Endometrial microvascular endothelial cells (primary cell): ENCODE measurements around the gene BEGAIN. TPM values are rescaled to one million over a fixed set of nuclear protein-coding genes. Genes with fewer than 3 reads are reported as not detected.

Source experiments
- in situ Hi-C: cut with HindIII; loops from 2 replicates; pipeline ENCODE4 v1.10.0; 2017; ENCODE audit warnings: low sequenced_read_pairs, low pct_unique_long_range_greater_than_20kb; ENCODE audit errors: inconsistent ontology term
- total RNA-seq: library from RNA; depleted of rRNA; stranded (reverse); fragments of >200 nt; gene quantifications from one replicate; pipeline ENCODE4 v1.2.3, GENCODE V29; 2015; ENCODE audit errors: inconsistent ontology term

The BEGAIN gene
- total RNA-seq, 1 donor from 2014 or later = not detected

DNA sequence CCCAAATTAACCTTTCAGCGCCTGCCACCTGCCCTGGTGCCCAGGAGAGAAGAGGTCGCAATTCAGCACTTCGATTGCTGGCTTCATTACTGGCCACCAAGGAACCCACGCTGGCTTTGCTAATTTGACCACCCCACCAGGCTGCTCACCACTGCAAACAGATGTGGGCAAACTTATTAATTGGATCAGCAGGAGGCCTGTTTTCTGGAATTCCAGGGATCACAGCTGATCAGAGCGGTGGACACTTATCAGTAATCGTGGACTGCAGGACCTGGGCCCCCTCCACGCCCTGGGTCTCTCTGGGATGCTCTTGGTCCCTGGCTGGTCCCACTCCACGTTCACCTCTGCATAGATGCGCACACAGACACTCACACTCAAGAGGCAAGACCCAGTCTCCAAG lies 27.8 kb downstream of the BEGAIN start:
- in situ Hi-C loops = no loop called here

DNA sequence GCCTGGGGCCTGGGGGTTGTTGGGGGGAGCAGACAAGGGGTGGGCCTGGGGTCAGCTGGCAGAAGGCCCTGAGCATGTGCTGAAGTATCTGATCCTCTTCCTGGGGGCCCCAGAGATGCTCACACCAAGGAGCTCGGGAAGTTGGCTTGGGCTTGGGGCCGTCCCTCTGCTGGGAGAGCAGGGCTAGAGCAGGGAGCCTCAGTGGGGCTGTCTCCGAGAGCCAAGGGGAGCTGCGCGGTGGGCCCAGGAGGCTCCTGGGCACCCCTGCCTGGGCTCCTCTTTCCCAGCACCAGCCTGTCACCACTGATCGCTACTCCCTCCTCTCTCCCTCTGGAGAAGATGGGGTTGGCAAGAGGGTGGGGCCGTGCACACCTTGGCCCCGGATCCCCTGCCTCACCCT lies 28.3 kb downstream of the BEGAIN start:
- in situ Hi-C loops = no loop called here

DNA sequence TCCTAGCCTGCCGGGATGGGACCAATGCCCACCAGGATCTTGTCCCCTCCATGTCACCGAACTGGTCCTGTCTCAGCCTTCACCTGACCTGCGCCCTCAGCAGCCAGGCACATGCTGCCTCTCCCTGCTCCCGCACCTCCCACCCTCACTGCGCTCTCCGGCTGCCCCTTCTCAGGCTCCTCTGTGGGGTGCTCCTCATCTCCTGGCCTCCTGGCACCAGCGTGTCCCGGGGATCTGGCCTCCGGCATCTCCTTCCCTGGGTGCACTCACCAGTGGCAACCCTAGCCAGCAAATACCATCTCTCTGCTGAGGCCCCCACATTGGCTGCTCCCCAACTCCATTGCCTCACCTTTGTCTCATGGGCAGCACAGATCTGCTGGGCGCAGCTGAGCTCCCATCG lies 29.0 kb downstream of the BEGAIN start:
- in situ Hi-C loops = no loop called here

DNA sequence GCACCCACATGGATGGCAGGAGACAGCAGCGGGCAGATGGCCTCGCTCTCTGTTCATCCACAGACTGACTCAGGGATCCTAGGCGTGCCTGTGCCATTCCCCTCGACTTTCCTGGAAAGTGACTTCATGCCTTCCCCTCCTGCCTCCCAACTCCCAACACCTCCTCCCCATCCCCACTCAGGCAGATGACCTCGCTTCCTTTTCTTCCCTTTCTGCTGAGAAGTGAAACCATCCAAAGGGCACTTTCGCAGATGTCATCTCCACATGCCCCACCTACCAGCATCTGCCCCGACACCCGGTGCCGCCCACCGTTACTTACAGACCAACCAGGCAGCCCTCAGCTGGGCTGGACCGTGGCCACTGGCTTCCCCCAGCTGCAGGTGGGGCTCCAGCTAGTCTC lies 29.6 kb downstream of the BEGAIN start:
- in situ Hi-C loops = no loop called here

DNA sequence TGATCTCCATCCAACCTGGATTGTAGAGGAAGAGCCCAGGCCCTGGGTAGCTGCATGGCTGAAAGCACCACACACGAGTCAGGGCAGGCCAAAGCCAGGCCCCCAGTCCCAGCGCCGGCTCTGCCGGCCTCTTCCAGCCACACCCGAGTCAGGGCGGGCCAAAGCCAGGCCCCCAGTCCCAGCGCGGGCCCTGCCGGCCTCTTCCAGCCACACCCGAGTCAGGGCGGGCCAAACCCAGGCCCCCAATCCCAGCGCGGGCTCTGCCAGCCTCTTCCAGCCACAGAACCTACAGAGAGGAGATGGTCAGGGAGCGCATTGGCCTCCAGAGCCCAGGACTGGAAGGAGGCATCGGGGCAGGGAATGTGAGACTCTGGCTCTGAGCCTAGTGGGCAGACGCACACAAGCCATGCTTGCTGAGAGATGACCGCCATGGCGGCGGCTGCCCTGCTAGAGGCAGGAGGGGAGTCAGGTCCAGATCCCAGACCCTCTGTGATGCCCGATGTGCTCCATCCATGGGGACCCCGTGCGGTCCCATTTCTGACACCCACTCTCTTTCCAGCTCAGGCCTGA lies 30.2 kb downstream of the BEGAIN start:
- in situ Hi-C loops = no loop called here

DNA sequence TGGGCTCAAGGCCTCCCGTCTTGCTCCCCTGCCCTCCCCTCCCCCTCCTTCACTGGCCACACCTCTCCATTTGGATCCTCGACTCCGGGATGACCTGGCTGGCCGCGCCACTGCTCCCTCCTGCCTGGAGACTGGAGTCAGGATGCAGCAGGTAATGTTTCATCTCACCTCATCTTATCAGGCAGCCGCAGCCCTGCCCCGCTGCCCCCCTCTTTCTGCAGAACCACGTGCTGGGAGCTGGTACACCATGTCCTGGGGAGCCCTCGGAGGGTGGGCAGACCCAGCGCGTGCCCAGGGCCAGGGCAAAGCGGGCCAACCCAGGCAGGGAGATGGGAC lies 31.1 kb downstream of the BEGAIN start:
- in situ Hi-C loops = no loop called here

DNA sequence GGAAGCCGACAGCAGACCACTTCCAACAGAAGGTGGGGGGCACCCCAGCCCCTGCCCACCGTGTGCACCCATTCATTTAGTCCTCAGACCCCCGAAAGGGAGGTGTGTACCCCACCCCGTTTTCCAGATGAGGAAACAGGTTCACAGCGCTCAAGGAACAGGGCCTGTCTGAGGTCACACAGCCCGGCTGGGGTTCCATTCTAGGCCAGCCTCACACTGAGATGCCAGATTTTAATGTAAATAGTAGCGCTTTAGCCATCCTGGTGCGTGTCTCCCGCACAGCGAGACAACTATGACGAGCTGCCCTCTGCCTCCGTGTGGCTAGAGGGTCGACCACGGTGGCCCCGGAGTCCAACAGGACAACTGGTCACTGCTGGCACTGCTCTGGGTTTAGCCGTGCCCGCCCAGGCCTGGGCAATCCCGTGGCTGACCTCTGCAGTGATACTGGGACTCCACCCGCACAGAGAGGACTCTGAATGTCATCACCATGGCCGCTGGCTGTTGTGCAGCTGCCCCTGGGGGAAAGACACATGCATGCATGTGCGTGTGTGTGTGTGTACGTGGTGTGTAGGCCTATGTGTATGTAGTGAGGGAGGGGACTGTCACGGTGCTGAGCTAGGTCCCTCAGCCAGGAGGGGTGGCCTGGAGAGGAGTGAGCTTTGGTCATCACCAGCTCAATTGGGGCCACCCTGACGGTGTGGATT lies 31.6 kb downstream of the BEGAIN start:
- in situ Hi-C loops = no loop called here

DNA sequence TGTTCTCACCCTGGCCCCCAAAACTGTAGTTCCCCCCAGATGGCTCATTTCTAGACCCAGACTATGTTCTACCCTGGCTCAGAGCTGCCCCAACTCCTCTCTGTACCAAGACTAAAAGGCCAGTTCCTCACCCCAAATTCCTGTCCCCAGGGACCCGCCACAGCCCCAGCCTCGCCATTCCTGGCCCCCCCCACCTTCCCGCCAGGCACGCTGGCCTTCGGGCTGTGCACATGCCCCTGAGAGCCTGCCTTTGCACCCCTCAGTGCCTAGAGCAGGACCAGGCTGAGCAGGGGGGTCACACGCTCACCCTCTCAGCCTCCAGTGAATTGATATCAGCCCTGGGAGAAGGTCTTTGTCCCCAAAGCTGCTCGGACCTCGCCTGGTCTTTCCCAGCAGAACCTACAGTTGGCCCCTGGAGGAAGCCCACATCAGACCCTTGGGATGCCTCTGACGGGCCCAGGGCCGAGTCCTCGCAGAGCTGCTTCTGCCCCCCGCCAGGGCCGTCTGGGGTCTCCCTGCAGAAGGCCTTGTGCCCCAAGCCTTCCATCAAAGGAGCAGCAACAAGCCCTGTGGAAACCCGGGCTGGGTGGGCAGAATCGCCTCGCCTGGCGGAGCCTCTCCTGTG lies 32.4 kb downstream of the BEGAIN start:
- in situ Hi-C loops = no loop called here

DNA sequence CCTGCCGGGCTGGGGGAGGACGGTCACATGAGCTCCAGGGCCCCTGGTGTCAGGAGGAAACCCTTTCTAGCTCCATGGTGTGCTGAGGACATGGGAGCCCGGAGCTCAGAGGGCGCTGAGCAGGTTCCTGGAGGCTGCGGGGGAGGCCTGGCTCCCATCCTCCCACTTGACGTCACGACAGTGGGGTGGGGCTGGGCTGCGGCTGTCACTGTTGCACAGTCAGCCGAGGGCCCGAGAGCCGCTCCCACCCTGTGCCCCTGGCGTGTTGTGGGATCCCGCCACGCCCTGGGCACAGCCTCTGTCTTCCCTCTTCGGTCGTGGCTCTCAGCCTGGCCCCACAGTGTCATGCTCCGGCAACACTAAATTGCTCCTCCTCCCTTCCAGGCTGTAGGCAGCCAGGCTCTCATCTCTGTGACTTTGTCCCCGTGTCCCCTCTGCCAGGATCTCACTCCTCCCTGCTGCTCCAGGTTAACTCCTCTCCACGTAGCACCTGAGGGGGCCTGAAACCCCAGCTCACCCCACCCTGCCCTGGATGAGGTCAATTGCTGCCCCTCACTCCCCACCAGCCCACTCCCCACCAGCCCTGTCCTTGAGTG lies 33.0 kb downstream of the BEGAIN start:
- in situ Hi-C loops = no loop called here

DNA sequence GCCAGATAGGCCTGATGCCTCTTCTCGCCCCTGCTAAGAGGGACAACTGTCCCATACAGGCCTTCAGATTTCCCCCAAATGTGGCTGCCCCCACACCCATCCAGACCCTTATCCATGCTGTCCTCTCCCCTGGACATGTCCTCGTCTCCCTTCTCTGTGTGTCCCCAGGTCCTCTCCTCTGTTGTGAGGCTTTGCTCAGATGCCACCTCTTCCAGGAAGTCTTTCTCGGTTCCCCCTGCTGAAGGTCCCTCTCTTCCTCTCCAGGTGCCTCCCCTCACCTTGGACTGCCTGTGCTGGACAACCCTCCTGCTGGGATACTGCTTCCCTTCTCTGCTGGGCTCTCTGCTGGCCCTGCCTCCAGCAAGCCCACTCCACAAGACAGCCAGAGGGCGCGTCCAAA lies 33.7 kb downstream of the BEGAIN start:
- in situ Hi-C loops = no loop called here

DNA sequence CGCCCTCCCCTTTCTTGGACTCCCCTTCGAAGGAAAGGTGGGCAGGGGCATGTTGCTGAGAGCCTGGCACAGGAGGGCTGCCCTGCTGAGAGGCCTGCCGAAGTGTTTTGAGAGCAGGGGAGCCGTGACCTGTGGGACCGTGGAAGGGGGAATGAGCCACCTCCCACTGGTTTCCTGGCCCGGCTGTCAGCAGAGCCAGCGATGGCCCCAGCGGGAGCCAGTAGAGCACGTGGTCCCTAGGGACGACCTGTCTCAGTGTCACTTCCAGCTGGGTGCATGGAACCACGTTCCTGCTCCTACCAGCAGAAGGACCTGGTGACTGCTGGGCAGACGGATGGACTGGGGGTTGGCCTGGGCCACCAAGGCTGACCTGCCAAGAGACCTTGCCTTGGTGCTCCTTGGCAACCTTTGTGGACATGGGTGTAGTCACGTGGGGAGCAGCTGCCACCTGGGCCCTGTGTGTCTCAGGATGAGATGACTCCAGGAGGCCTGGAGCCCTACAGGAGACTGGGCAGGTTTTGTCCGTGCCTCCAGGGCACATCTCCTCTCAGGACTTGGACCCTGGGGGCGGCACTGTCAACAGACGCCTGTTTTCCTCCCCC lies 34.6 kb downstream of the BEGAIN start:
- in situ Hi-C loops = no loop called here

DNA sequence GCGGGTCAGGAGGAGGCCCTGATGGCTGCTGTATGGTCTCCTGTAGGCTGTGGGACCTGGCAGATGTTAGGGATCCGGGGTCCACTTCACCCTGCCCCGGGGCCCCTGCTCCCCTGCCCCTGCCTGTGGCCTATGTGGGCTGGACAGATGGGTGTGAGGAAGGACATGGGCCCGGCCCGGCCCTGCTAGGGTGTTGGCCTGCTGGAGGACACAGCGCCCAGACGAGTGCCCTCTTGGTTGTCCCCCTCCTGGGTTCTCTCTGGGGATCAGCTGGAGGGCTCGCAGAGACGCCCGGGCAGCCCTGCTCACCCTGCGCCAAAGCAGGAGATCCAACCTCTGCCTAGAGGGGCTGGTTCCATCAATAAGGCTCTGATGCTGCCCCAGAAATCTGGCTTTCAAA lies 36.2 kb downstream of the BEGAIN start:
- in situ Hi-C loops = no loop called here

DNA sequence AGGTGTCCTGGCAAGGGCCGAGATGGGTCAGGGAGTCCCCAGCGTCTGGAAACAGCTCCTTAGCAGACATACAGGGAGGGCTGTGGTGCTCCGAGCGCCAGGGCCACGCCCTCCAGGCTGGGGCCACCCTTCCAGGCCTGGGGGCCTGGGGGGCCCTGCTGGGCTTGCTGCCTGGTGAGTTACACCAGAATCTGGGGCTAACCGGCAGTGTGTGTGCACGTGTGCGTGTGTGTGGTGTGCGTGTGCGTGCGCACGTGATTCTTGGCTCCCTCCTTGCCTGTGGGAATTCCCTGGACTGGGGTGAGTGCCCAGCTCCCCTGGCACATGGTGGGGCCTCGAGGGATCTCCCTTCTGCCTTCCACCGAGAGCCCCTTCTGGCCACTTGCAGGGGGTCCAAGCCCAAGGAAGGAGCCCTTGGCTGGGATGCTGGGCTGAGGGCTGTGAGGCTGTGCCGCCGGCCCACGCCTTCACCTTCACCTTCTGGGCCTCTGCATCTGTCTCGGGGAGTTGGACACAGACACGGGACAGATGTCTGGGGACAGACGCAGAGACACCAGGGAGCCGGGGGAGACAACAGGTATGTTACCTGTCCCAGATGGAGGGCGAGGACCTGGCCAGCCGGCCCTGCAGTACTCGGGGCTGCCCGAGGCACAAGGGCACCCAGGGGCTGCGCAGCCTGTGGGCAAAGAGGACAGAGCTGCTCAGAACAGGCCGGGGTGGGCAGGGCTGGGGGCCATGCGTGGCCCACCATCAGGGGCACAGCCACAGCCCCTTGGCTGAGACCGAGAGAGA lies 37.2 kb downstream of the BEGAIN start:
- in situ Hi-C loops = no loop called here

DNA sequence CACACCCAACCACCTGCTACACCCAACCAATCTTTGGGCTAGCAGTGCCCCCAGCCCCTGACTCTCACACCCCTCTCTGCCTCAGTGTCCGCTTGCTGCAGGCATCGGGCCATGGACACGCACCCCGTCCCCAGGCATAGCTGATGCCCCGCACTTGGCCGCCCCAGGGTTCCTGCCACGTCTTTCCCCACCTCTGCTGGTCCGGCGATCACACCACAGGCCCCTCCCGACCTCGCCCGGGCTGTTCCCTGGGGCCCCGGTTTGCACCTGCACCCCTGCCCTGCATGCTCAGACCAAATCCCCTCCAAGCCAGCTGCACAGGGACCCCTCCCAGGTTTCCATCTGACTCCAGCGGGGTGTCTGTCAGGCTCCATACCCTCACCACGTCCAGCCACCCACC lies 38.3 kb downstream of the BEGAIN start:
- in situ Hi-C loops = no loop called here

DNA sequence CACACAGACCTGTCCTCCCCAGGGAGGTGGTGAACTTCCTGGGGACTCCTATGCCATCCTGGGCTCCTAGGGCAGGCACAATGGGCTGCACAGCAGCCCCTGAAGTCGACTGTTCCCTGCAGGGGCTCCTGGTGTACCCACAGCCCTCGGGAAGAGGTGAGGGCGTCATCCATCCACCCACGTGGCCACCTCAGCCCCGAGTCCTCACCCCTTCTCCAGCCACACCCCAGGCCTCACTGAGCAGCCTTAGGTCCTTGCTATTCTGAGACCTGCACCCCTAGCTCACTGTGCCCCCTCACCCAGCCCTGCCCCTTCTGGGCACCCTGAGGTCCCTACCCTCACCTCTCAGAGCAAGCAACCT lies 38.9 kb downstream of the BEGAIN start:
- in situ Hi-C loops = no loop called here

DNA sequence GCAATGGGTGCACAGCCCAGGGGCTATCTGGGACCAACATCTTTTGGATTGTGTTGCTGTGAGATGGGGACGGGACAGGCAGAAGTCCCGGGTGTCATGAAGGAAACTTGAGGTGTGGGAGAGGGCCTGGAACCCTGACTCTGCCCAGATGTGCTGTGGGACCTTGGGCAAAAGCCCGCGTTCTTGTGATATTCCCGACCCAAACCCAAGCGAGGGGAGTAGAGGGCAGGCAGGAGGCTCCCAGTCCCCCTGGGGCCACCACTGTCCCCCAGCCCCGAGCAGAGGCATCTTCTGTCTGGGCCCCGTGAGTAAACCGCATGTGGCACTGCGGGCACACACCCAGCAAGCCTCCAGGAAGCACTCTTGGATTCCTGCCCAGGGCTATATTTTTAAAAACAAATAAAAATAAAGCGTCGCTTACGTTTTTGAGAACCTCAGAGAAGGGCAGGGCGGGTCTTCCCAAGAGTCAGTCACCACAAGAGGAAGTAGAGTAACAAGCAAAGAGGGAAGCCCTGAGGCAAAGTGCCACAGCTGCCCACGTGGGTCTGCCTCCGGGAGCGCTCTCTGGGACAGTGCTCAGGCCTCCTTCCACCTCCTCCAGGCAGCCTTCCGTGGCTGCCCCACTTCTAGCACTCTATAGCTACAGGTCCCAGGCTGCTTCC lies 39.5 kb downstream of the BEGAIN start:
- in situ Hi-C loops = no loop called here

DNA sequence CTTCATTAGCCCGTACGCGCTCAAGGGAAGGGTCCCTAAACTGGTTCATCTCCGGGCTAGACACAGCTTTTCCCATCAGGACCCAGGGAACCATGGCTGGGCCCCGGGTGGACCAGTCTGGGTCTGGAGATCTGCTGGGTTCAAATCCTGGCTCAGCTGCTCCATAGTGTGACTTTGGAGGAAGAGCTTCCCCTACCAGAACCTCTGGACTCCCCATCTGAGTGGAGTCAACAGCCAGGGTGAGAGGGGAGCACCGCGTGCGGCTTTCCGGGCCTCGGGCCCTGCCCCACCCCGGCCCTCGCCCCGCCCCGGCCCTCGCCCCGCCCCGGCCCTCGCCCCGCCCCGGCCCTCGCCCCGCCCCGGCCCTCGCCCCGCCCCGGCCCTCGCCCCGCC lies 41.2 kb downstream of the BEGAIN start:
- in situ Hi-C loops = no loop called here

DNA sequence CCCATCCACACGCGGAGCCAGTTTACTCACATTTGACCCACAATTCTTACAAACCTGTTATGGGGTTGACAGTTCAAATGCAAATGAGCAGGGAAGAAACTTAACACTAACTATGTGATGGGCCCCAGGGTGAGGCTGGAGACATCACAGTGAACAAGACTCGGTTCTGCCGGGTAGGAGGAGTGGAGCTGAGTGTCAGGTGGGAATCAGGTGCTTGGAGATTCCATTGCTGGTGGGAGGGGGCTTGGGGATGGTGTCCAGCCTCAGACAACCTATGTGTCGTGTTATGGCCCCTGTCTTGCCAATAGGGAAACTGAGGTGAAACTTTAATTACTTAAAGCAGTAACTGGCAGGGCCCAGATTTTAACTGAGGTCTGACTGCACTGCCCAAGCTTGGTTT lies 41.9 kb downstream of the BEGAIN start:
- in situ Hi-C loops = no loop called here
